Fibroblast of skin of right quadriceps (primary cell): Measurements from ENCODE around the gene CELSR2.

Experiments
- DNase-seq: peaks from one replicate; pipeline ENCODE4 v3.0.0-alpha.2; 2013

The CELSR2 gene

GRCh38 chr1:109307274-109308021, 58.1 kb downstream of the CELSR2 start:
- no peak for DNase-seq

DNA sequence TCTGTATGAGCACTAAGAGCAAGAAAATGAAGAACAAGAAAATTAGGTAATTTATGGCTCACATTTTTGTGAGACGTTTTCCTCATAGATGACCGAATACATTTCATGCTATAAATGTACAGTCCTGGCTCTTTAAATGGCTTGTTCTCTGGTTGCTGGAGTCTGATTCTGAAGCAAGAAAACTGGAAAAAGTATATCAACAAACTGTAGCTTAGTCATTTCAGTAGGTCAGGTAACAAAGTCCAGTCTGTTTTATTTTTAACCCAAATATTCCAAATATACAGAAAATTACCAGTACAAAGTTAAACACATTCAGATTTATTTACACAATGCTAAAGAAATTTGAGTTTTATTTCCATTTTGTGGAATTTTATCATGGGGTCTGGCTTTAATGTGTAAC, 60.0 kb downstream of the CELSR2 start:
- DNase-seq: no peak

DNA sequence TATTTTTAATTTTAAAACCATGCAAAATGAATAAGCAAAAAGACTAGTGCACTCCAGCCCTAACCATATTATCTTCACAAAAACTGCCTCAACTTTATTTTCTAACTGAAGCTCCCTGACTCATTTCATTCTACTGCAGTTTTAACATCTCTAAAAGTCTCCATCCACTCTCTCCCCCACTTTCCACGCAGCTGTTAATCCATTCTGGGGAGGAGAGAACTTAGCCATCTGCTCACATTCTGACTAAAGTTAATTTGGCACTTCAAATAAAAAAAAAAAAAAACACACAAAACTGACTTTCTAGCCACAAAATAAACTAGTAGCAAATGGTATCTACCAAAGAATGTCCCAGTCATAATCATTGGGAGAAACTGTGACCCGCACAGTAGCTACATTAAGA, 62.9 kb downstream of the CELSR2 start:
- no peak for DNase-seq

- DNase-seq: peak; percentile 28
Measured at GRCh38 chr1:109312978-109313775, 63.8 kb downstream of the CELSR2 start.

DNA sequence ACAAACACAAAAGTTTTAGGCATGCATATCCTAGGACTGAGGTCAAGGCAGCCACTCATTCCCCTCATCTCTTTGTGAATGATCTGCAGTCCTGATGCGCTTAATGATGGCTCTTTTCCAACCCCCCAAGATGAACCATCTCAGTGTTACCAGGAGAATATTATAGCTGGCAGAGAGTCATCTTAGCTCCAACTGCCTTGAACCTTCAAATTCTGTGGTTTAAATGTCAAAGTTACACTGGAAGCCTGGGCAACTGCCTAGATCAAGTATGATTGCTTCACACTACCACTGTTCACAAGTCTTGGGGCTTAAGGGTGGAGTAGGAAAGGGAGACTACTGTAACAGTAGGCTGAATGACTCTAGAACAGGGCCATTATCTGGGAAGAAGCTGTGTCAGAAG, 65.5 kb downstream of the CELSR2 start:
- DNase-seq: peak; percentile 44

GRCh38 chr1:109315288-109315687, 65.9 kb downstream of the CELSR2 start:
- no peak for DNase-seq

DNA sequence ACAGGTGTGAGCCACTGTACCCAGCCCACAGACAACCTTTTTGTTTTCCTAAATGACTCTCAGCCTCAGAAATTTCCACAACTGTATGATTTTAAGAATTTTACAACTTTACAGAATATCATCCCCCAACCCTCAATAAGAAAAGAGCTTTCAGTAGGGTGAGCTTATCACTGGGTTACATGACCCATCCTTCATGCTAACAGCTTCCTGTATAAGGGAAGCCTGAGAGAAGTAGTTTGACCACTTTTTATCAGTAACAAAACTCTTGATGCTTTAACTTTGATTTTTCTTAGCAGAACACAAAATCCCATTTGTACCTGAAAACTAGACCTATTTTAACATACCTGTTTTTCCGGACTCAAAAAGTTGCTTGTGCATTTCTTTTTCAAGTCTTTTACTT, 67.2 kb downstream of the CELSR2 start:
- no peak for DNase-seq

GRCh38 chr1:109319114-109319513, 69.8 kb downstream of the CELSR2 start:
- DNase-seq: no peak

DNA sequence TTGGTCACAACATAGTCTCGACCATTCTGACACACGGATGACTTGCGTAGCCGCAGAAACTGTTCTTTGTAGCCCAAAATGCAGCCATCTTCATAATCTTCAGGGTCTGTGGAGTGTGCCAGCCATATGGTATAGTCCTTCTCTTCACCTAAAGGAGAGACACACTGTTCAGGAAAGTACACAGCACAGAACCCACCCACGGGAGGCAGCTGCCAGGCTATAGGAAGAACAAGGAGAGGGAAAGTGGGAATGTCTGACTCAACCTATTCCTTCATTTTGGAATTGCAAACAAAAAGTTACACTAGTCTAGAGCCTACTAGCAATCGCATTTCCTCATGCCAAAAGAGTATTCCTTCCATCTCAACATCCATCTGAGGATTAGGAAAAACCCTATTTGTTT, 73.6 kb downstream of the CELSR2 start:
- no peak for DNase-seq
